K562 (cell line): ENCODE measurements around the gene URM1. TPM values are rescaled to one million over a fixed set of nuclear protein-coding genes. Genes with fewer than 3 reads are reported as not detected.

Experiments
- ATAC-seq: fragments of 200-7000 bp; cut with Tn5 transposase; 3 replicates; pipeline ENCODE4 v1.9.1; 2020; ENCODE audit warnings: moderate library complexity
- BruUV-seq: library from RNA; stranded (reverse); fragments of 400-500 nt; replicated peaks from 2 replicates; lab custom pipeline; 2021; lab: Mats Ljungman, UMichigan
- CTCF ChIA-PET: fragments of 300-600 bp; formaldehyde crosslinking; extraction: SDS; loops from one replicate; lab custom pipeline; 2021; ENCODE audit warnings: low intra/inter-chr PET ratio; lab: Yijun Ruan, JAX
- POLR2A ChIA-PET: fragments of 300-600, 350-650 bp; sonication (Branson Sonifier 250); formaldehyde crosslinking; extraction: SDS; loops from one replicate; lab custom pipeline; 2021; ENCODE audit warnings: antibody characterized with exemption, inconsistent platforms; lab: Yijun Ruan, JAX
- DNase-seq, 4 experiments: peaks; one replicate each; pipeline versions ENCODE4 v3.0.0 to v3.0.0-alpha.2; 2011 to 2018; ENCODE audit warnings: low spot score in 3 of 4, mixed read lengths in 3 of 4; ENCODE audit errors: extremely low read depth in 1 of 4
- FAIRE-seq: peaks from 2 replicates; lab custom pipeline; 2011; peaks lifted over from hg19 to GRCh38; lab: Jason Lieb, UNC
- H2AFZ ChIP-seq: 2 replicates; pipeline ENCODE4 v1.6.0; 2011; ENCODE audit warnings: low read depth, low read length, control low read depth, inconsistent platforms
- H3K27ac ChIP-seq: fragments of 200-600 bp; 3 replicates; pipeline ENCODE4 v1.8.0; 2011; ENCODE audit warnings: low read depth, mild to moderate bottlenecking, control low read depth, inconsistent platforms, low read length, moderate library complexity, mixed read lengths; ENCODE audit errors: extremely low read depth
- H3K27me3 ChIP-seq, 2 experiments: fragments of 300-600 bp in 1 of 2; 2 replicates in 1 of 2; 3 replicates in 1 of 2; pipeline versions ENCODE4 v1.6.0 to v1.8.0; 2011; ENCODE audit warnings: inconsistent platforms in 2 of 2, low read length in 2 of 2, mild to moderate bottlenecking in 1 of 2, mixed read lengths in 1 of 2, moderate library complexity in 1 of 2; ENCODE audit not compliant: control insufficient read depth in 2 of 2, insufficient read depth in 2 of 2
- H3K36me3 ChIP-seq: fragments of 300-600 bp; 3 replicates; pipeline ENCODE4 v1.8.0; 2011; ENCODE audit warnings: mild to moderate bottlenecking, low read length, inconsistent platforms; ENCODE audit not compliant: control insufficient read depth, insufficient read depth
- H3K4me1 ChIP-seq, 2 experiments: fragments of 200-600 bp in 1 of 2; replicated peaks in 1 of 2; 2 replicates in 1 of 2; 3 replicates in 1 of 2; pipeline versions ENCODE4 v1.5.1 to v1.8.0; 2011; ENCODE audit warnings: inconsistent platforms in 2 of 2, low read length in 2 of 2, mild to moderate bottlenecking in 1 of 2, mixed read lengths in 1 of 2, moderate library complexity in 1 of 2; ENCODE audit not compliant: control insufficient read depth in 2 of 2, insufficient read depth in 2 of 2
- H3K4me2 ChIP-seq: 2 replicates; pipeline ENCODE4 v1.6.1; 2011; ENCODE audit warnings: low read length, control low read depth, inconsistent platforms, mixed read lengths; ENCODE audit not compliant: insufficient read depth
- H3K4me3 ChIP-seq: fragments of 200-600 bp; sonication (generic), shearing (Covaris generic); 2 replicates; pipeline ENCODE4 v1.5.1; 2016; ENCODE audit warnings: control low read depth, inconsistent platforms
- H3K79me2 ChIP-seq: fragments of 200-600 bp; 3 replicates; pipeline ENCODE4 v1.8.0; 2011; ENCODE audit warnings: low read length, inconsistent platforms; ENCODE audit not compliant: control insufficient read depth, insufficient read depth
- H3K9ac ChIP-seq, 2 experiments: 2 replicates each; pipeline versions ENCODE4 v1.6.0 to v1.6.1; 2011; ENCODE audit warnings: low read depth in 2 of 2, low read length in 2 of 2, control low read depth in 1 of 2, inconsistent platforms in 1 of 2, mild to moderate bottlenecking in 1 of 2, mixed read lengths in 1 of 2; ENCODE audit not compliant: insufficient read depth in 1 of 2
- H3K9me1 ChIP-seq: one replicate; pipeline ENCODE4 v1.6.0; 2011; ENCODE audit warnings: inconsistent platforms, mild to moderate bottlenecking, low read length, moderate library complexity; ENCODE audit not compliant: control insufficient read depth, insufficient read depth
- H3K9me3 ChIP-seq: replicated peaks from 2 replicates; pipeline ENCODE4 v1.5.1; 2011; ENCODE audit warnings: low read depth, low read length, inconsistent platforms; ENCODE audit not compliant: control insufficient read depth, insufficient read depth
- H4K20me1 ChIP-seq: replicated peaks from 2 replicates; pipeline ENCODE4 v1.6.1; 2011; ENCODE audit warnings: low read length, inconsistent platforms, mixed read lengths; ENCODE audit not compliant: control insufficient read depth, insufficient read depth
- CBFA2T3 ChIP-seq: fragments of 450-650 bp; IDR thresholded peaks from 2 replicates; pipeline ENCODE4 v1.6.1; 2017
- CBX8 ChIP-seq: fragments of 200-600 bp; sonication (generic); IDR thresholded peaks from 2 replicates; pipeline ENCODE4 v1.6.1; 2012; ENCODE audit warnings: borderline replicate concordance, mixed run types, low read depth, mild to moderate bottlenecking, moderate library complexity, mixed read lengths, low read length, control low read depth, inconsistent platforms; ENCODE audit not compliant: poor library complexity, severe bottlenecking; ENCODE audit errors: extremely low read depth
- GABPA ChIP-seq: fragments of 200-800 bp; sonication (Bioruptor generic); conservative IDR thresholded peaks from 2 replicates; pipeline ENCODE4 v1.6.1; 2016; ENCODE audit warnings: low read depth, missing genetic modification characterization, missing compliant biosample characterization
- TEAD2 ChIP-seq: fragments of 450-650 bp; IDR thresholded peaks from 2 replicates; pipeline ENCODE4 v1.6.1; 2016; ENCODE audit warnings: missing genetic modification characterization, control low read depth, missing compliant biosample characterization
- WGBS: fragments of 100-300 bp; shearing (Covaris generic); methylation state at CpG from one replicate; pipeline ENCODE4 v1.1.6; 2016; ENCODE audit warnings: low coverage, mixed read lengths; ENCODE audit not compliant: insufficient coverage; ENCODE audit errors: missing lambda C conversion rate; 5-methylcytosine and 5-hydroxymethylcytosine counted together
- in situ Hi-C: fragments of 300-500 bp; cut with MboI; formaldehyde crosslinking; loops from 4 replicates; pipeline ENCODE4 v1.15.0; 2018; ENCODE audit warnings: inconsistent platforms, mixed read lengths
- intact Hi-C: fragments of 100-400 bp; cut with micrococcal nuclease; formaldehyde crosslinking; loops from 2 replicates; pipeline ENCODE4 v1.14.2; 2022
- polyA plus RNA-seq, 8 experiments: library from polyadenylated mRNA; depleted of rRNA in 4 of 8; stranded (reverse) in 5 of 8; unstranded in 3 of 8; fragments of >200 nt; fragmentation: Nextera tagmentation in 2 of 8; fragmentation: Illumina TruSeq in 1 of 8; extraction: Ambion mirVana in 2 of 8; extraction: Trizol in 1 of 8; gene quantifications; 2 replicates each; pipeline versions ENCODE4 v1.2.1 to v1.2.3, GENCODE V29; 2011 to 2014; ENCODE audit warnings: inconsistent platforms in 1 of 8, missing spikeins in 1 of 8
- total RNA-seq, 7 experiments: library from RNA; depleted of rRNA in 6 of 7; stranded (reverse); fragments of >200 nt in 6 of 7; fragmentation: Illumina TruSeq in 2 of 7; extraction: Trizol in 2 of 7; gene quantifications; 2 replicates each; pipeline versions ENCODE4 v1.2.1 to v1.2.3, GENCODE V29; 2011 to 2021; ENCODE audit warnings: low replicate concordance in 1 of 7
- TF ChIP-seq, protein P1 (sequence below): fragments of 450-650 bp; formaldehyde crosslinking; IDR thresholded peaks from 2 replicates; pipeline ENCODE4 v1.4.0; 2020; ENCODE audit warnings: mild to moderate bottlenecking, moderate library complexity
- TF ChIP-seq, protein P2 (sequence below): IDR thresholded peaks from 3 replicates; pipeline ENCODE4 v1.6.1; 2011; ENCODE audit warnings: borderline replicate concordance, mild to moderate bottlenecking; ENCODE audit not compliant: insufficient read length, insufficient read depth

Gene URM1
- total and polyA plus RNA-seq, 9 of the 15 experiments (the other 6 are each of a cell fraction or from before 2014, with no cell fraction given) = 10.1 to 88.9 (median 53.3) TPM

DNA sequence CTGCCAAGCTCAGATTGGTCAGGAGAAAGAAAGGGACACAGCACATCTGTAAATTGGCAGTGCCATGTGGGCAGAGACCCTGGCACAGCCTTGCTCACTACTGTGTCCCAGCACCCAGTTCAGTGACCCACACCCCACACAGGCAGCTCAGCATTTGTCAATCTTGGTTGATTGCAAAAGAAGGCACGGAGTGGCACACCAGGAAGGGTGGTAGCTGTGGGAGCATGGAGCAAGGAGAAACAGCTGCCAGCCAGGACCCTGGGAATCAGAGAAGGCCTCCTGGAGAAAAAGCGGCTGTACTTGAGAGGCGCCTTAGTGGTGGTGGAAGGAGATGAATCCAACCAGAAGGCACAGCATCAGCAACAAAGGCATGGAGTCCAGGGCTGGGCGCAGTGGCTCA, 27.3 kb upstream of the URM1 start:
- DNase-seq (no peak), ATAC-seq (no peak), FAIRE-seq (no peak)
- H3K36me3 ChIP-seq = peaks cover 71% of the 10 kb centered on the region
- H3K4me2 ChIP-seq = no peak overlapping the region
- peaks cover 10 to 17% of the 10 kb centered on the region in 2 experiments; a peak in 4 of 5 replicates for H3K4me1 ChIP-seq
- H4K20me1 ChIP-seq = no peaks in the 10 kb centered on the region
- peaks cover 17% of the 10 kb centered on the region for H3K79me2 ChIP-seq
- CTCF ChIA-PET = no interaction called here
- H3K4me3 ChIP-seq = no peak overlapping the region
- H3K9me3 ChIP-seq = no peaks in the 10 kb centered on the region
- H3K27me3 ChIP-seq = no peaks in the 10 kb centered on the region
- no peaks in the 10 kb centered on the region for H3K9me1 ChIP-seq
- H3K9ac ChIP-seq = no peak overlapping the region
- BruUV-seq = no TSS peak
- POLR2A ChIA-PET = interaction anchor here (0.7 to 4.8 kb wide), 5 partner anchors 20 to 357 kb away, joined by 3 to 65 read pairs (median 4); partner anchors contain the start of gene PKN3
- H3K27ac ChIP-seq = no peak overlapping the region
- intact Hi-C loops = loop anchor here (10.0 kb wide), 1 partner anchor 129 kb away; no protein-coding TSS in a partner anchor
- in situ Hi-C loops = loop anchor here (5.0 kb wide), 1 partner anchor 353 kb away; no protein-coding TSS in a partner anchor
- H2AFZ ChIP-seq = no peak overlapping the region
- TF ChIP-seq CBFA2T3 (no peak), CBX8 (no peak), GABPA (tag) (no peak), TEAD2 (tag) (no peak)
- TF ChIP-seq, protein P1, sequence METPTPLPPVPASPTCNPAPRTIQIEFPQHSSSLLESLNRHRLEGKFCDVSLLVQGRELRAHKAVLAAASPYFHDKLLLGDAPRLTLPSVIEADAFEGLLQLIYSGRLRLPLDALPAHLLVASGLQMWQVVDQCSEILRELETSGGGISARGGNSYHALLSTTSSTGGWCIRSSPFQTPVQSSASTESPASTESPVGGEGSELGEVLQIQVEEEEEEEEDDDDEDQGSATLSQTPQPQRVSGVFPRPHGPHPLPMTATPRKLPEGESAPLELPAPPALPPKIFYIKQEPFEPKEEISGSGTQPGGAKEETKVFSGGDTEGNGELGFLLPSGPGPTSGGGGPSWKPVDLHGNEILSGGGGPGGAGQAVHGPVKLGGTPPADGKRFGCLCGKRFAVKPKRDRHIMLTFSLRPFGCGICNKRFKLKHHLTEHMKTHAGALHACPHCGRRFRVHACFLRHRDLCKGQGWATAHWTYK (CRISPR knock-in tag) = no peak
- TF ChIP-seq, protein P2, sequence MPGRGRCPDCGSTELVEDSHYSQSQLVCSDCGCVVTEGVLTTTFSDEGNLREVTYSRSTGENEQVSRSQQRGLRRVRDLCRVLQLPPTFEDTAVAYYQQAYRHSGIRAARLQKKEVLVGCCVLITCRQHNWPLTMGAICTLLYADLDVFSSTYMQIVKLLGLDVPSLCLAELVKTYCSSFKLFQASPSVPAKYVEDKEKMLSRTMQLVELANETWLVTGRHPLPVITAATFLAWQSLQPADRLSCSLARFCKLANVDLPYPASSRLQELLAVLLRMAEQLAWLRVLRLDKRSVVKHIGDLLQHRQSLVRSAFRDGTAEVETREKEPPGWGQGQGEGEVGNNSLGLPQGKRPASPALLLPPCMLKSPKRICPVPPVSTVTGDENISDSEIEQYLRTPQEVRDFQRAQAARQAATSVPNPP = no peak
- 89% methylated on average over 4 of the region's 4 CpGs for WGBS
